ENCODE measurements around the gene VAMP1.

DNA sequence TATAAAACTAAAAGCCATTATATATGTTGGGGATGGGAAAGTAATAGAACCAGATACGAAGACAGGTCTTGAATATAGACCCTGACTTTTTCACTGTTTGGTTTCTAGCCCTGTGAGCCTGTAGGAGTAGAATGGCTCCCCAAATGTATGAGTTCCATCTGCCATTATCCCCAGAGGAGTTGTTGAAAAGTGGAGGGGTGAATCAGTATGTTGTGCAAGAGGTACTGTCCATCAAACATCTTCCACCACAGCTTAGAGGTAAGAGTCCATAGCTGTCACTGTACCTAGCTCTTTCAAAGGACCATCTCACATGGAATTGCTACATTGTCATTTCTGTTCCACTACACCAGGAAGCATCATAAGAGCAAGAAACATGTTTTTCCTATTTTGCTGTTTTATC is 24.5 kb upstream of the VAMP1 start:
- TF ChIP-seq HSF4 (CRISPR knock-in tag; IDR thresholded peaks at IDR 0.05; ENCODE audit: borderline replicate concordance), result no peak
- TF ChIP-seq GABPB2 (CRISPR knock-in tag; conservative IDR thresholded peaks at IDR 0.05), result no peak
- TF ChIP-seq, protein P1, sequence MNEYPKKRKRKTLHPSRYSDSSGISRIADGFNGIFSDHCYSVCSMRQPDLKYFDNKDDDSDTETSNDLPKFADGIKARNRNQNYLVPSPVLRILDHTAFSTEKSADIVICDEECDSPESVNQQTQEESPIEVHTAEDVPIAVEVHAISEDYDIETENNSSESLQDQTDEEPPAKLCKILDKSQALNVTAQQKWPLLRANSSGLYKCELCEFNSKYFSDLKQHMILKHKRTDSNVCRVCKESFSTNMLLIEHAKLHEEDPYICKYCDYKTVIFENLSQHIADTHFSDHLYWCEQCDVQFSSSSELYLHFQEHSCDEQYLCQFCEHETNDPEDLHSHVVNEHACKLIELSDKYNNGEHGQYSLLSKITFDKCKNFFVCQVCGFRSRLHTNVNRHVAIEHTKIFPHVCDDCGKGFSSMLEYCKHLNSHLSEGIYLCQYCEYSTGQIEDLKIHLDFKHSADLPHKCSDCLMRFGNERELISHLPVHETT (CRISPR knock-in tag; conservative IDR thresholded peaks at IDR 0.05 in 1 of 2, IDR thresholded peaks at IDR 0.05 in 1 of 2), result no peak
- TF ChIP-seq, protein P2, sequence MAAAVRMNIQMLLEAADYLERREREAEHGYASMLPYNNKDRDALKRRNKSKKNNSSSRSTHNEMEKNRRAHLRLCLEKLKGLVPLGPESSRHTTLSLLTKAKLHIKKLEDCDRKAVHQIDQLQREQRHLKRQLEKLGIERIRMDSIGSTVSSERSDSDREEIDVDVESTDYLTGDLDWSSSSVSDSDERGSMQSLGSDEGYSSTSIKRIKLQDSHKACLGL (CRISPR knock-in tag; IDR thresholded peaks at IDR 0.05; ENCODE audit: borderline replicate concordance, poor library complexity, severe bottlenecking), result no peak
